HepG2 (cell line): ENCODE results near the gene RSBN1L. TPM values are rescaled to one million over a fixed set of nuclear protein-coding genes. Genes with fewer than 3 reads are reported as not detected.

Source experiments
- NAIF1 ChIP-seq: sonication (generic); formaldehyde crosslinking; IDR thresholded peaks from 2 replicates; pipeline ENCODE4 v1.5.0; 2020; ENCODE audit warnings: mild to moderate bottlenecking, missing genetic modification reagents, borderline replicate concordance
- ZNF138 ChIP-seq: sonication (generic); formaldehyde crosslinking; IDR thresholded peaks from 2 replicates; pipeline ENCODE4 v1.5.0; 2020; ENCODE audit warnings: mild to moderate bottlenecking, low read depth, missing genetic modification reagents
- polyA plus RNA-seq, 8 experiments: library from polyadenylated mRNA; depleted of rRNA in 3 of 8; stranded (reverse) in 7 of 8; unstranded in 1 of 8; fragments of >200 nt; fragmentation: Illumina TruSeq in 4 of 8; extraction: Trizol in 4 of 8; gene quantifications; 2 replicates each; pipeline versions ENCODE4 v1.2.1 to v1.2.3, GENCODE V29; 2011 to 2016; ENCODE audit warnings: low read depth in 4 of 8, missing spikeins in 1 of 8, mixed read lengths in 1 of 8; ENCODE audit not compliant: insufficient read depth in 1 of 8
- total RNA-seq, 5 experiments: library from RNA; depleted of rRNA; stranded (reverse); fragments of >200 nt; fragmentation: Illumina TruSeq; extraction: Trizol; gene quantifications; 2 replicates each; pipeline ENCODE4 v1.2.3, GENCODE V29; 2016; ENCODE audit warnings: low read depth in 1 of 5
- TF ChIP-seq, protein P1 (sequence below): sonication (generic); formaldehyde crosslinking; IDR thresholded peaks from 2 replicates; pipeline ENCODE4 v1.4.0; 2020; ENCODE audit warnings: missing genetic modification reagents, low read depth, mild to moderate bottlenecking, borderline replicate concordance
- TF ChIP-seq, protein P2 (sequence below): IDR thresholded peaks from 2 replicates; pipeline ENCODE4 v1.6.1; 2016; ENCODE audit warnings: missing compliant biosample characterization, missing genetic modification reagents, borderline replicate concordance
- TF ChIP-seq, protein P3 (sequence below): IDR thresholded peaks from 2 replicates; pipeline ENCODE4 v1.6.1; 2016; ENCODE audit warnings: low read depth, control low read depth
- TF ChIP-seq, protein P4 (sequence below): sonication (generic); formaldehyde crosslinking; IDR thresholded peaks from 2 replicates; pipeline ENCODE4 v1.9.0; 2021; ENCODE audit warnings: mild to moderate bottlenecking, missing genetic modification reagents
- TF ChIP-seq, protein P5 (sequence below): sonication (generic); formaldehyde crosslinking; IDR thresholded peaks from 2 replicates; pipeline ENCODE4 v1.4.0; 2020; ENCODE audit warnings: missing genetic modification reagents
- TF ChIP-seq, protein P6 (sequence below): sonication (generic); formaldehyde crosslinking; IDR thresholded peaks from 2 replicates; pipeline ENCODE4 v1.4.0; 2020; ENCODE audit warnings: missing genetic modification reagents, borderline replicate concordance

The RSBN1L gene
- total and polyA plus RNA-seq, 2 of the 13 experiments (the other 11 are each of a cell fraction or from before 2014, with no cell fraction given): 7.7 to 21.3 TPM

DNA sequence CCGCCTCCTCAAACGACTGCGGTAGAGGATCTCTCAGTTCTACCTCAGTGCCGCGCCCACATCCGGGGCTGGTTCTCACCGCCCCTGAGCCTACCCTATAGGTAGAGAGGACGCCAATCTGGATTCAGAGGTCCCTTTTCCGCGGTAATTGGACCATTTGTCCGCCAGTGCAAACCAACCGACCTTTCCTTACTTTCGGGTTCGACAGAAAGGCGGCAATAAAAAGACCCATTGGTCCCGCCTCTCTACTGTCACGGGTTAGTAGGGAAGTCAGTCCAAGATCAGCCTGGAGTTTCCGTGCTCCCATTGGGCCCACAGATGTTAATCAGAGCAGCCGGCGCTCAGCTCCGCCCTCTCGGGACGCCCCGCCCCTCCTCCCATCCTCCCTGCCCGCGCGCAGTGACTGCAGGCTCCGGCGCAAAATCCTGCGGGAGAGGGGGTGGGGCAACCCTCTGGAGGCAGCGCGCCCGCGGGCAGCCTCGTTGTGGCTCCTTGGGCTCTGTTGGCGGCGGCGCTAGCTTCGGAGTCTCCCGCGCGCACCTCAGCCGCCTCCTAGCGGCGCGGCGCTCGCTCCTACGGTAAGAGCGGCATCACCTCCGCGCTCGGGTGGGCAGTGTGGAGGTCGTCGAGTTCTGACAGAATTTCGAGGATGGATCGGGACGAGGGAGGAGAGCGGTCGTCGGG lies 102.3 kb downstream of the RSBN1L start, which contains the start of the genes PHTF2 and TMEM60 (continued):
- TF ChIP-seq, protein P1, sequence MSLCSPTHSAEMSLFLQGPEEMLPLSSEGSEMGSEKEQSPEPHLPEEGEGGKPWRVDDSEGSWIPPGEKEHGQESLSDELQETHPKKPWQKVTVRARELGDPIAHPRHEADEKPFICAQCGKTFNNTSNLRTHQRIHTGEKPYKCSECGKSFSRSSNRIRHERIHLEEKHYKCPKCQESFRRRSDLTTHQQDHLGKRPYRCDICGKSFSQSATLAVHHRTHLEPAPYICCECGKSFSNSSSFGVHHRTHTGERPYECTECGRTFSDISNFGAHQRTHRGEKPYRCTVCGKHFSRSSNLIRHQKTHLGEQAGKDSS (CRISPR knock-in tag): peak; percentile 49; the same call in 1 of the 2 replicates
- TF ChIP-seq, protein P2, sequence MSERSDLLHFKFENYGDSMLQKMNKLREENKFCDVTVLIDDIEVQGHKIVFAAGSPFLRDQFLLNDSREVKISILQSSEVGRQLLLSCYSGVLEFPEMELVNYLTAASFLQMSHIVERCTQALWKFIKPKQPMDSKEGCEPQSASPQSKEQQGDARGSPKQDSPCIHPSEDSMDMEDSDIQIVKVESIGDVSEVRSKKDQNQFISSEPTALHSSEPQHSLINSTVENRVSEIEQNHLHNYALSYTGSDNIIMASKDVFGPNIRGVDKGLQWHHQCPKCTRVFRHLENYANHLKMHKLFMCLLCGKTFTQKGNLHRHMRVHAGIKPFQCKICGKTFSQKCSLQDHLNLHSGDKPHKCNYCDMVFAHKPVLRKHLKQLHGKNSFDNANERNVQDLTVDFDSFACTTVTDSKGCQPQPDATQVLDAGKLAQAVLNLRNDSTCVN (CRISPR knock-in tag): 0 out of 2 replicates have a peak, but pooled peaks have one; percentile 12
- TF ChIP-seq, protein P3, sequence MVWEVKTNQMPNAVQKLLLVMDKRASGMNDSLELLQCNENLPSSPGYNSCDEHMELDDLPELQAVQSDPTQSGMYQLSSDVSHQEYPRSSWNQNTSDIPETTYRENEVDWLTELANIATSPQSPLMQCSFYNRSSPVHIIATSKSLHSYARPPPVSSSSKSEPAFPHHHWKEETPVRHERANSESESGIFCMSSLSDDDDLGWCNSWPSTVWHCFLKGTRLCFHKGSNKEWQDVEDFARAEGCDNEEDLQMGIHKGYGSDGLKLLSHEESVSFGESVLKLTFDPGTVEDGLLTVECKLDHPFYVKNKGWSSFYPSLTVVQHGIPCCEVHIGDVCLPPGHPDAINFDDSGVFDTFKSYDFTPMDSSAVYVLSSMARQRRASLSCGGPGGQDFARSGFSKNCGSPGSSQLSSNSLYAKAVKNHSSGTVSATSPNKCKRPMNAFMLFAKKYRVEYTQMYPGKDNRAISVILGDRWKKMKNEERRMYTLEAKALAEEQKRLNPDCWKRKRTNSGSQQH (CRISPR knock-in tag): no peak
- peak; percentile 28; the same call in 1 of the 2 replicates for TF ChIP-seq NAIF1 (CRISPR knock-in tag)
- TF ChIP-seq, protein P4, sequence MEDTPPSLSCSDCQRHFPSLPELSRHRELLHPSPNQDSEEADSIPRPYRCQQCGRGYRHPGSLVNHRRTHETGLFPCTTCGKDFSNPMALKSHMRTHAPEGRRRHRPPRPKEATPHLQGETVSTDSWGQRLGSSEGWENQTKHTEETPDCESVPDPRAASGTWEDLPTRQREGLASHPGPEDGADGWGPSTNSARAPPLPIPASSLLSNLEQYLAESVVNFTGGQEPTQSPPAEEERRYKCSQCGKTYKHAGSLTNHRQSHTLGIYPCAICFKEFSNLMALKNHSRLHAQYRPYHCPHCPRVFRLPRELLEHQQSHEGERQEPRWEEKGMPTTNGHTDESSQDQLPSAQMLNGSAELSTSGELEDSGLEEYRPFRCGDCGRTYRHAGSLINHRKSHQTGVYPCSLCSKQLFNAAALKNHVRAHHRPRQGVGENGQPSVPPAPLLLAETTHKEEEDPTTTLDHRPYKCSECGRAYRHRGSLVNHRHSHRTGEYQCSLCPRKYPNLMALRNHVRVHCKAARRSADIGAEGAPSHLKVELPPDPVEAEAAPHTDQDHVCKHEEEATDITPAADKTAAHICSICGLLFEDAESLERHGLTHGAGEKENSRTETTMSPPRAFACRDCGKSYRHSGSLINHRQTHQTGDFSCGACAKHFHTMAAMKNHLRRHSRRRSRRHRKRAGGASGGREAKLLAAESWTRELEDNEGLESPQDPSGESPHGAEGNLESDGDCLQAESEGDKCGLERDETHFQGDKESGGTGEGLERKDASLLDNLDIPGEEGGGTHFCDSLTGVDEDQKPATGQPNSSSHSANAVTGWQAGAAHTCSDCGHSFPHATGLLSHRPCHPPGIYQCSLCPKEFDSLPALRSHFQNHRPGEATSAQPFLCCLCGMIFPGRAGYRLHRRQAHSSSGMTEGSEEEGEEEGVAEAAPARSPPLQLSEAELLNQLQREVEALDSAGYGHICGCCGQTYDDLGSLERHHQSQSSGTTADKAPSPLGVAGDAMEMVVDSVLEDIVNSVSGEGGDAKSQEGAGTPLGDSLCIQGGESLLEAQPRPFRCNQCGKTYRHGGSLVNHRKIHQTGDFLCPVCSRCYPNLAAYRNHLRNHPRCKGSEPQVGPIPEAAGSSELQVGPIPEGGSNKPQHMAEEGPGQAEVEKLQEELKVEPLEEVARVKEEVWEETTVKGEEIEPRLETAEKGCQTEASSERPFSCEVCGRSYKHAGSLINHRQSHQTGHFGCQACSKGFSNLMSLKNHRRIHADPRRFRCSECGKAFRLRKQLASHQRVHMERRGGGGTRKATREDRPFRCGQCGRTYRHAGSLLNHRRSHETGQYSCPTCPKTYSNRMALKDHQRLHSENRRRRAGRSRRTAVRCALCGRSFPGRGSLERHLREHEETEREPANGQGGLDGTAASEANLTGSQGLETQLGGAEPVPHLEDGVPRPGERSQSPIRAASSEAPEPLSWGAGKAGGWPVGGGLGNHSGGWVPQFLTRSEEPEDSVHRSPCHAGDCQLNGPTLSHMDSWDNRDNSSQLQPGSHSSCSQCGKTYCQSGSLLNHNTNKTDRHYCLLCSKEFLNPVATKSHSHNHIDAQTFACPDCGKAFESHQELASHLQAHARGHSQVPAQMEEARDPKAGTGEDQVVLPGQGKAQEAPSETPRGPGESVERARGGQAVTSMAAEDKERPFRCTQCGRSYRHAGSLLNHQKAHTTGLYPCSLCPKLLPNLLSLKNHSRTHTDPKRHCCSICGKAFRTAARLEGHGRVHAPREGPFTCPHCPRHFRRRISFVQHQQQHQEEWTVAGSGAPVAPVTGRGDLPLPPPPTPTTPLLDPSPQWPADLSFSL (CRISPR knock-in tag): no peak
- TF ChIP-seq, protein P5, sequence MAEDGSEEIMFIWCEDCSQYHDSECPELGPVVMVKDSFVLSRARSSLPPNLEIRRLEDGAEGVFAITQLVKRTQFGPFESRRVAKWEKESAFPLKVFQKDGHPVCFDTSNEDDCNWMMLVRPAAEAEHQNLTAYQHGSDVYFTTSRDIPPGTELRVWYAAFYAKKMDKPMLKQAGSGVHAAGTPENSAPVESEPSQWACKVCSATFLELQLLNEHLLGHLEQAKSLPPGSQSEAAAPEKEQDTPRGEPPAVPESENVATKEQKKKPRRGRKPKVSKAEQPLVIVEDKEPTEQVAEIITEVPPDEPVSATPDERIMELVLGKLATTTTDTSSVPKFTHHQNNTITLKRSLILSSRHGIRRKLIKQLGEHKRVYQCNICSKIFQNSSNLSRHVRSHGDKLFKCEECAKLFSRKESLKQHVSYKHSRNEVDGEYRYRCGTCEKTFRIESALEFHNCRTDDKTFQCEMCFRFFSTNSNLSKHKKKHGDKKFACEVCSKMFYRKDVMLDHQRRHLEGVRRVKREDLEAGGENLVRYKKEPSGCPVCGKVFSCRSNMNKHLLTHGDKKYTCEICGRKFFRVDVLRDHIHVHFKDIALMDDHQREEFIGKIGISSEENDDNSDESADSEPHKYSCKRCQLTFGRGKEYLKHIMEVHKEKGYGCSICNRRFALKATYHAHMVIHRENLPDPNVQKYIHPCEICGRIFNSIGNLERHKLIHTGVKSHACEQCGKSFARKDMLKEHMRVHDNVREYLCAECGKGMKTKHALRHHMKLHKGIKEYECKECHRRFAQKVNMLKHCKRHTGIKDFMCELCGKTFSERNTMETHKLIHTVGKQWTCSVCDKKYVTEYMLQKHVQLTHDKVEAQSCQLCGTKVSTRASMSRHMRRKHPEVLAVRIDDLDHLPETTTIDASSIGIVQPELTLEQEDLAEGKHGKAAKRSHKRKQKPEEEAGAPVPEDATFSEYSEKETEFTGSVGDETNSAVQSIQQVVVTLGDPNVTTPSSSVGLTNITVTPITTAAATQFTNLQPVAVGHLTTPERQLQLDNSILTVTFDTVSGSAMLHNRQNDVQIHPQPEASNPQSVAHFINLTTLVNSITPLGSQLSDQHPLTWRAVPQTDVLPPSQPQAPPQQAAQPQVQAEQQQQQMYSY (CRISPR knock-in tag): no peak
- TF ChIP-seq, protein P6, sequence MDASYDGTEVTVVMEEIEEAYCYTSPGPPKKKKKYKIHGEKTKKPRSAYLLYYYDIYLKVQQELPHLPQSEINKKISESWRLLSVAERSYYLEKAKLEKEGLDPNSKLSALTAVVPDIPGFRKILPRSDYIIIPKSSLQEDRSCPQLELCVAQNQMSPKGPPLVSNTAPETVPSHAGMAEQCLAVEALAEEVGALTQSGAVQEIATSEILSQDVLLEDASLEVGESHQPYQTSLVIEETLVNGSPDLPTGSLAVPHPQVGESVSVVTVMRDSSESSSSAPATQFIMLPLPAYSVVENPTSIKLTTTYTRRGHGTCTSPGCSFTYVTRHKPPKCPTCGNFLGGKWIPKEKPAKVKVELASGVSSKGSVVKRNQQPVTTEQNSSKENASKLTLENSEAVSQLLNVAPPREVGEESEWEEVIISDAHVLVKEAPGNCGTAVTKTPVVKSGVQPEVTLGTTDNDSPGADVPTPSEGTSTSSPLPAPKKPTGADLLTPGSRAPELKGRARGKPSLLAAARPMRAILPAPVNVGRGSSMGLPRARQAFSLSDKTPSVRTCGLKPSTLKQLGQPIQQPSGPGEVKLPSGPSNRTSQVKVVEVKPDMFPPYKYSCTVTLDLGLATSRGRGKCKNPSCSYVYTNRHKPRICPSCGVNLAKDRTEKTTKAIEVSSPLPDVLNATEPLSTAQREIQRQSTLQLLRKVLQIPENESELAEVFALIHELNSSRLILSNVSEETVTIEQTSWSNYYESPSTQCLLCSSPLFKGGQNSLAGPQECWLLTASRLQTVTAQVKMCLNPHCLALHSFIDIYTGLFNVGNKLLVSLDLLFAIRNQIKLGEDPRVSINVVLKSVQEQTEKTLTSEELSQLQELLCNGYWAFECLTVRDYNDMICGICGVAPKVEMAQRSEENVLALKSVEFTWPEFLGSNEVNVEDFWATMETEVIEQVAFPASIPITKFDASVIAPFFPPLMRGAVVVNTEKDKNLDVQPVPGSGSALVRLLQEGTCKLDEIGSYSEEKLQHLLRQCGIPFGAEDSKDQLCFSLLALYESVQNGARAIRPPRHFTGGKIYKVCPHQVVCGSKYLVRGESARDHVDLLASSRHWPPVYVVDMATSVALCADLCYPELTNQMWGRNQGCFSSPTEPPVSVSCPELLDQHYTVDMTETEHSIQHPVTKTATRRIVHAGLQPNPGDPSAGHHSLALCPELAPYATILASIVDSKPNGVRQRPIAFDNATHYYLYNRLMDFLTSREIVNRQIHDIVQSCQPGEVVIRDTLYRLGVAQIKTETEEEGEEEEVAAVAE (CRISPR knock-in tag): no peak
- no peak for TF ChIP-seq ZNF138 (CRISPR knock-in tag)
